ENCODE results near the gene CCDC54.

DNA sequence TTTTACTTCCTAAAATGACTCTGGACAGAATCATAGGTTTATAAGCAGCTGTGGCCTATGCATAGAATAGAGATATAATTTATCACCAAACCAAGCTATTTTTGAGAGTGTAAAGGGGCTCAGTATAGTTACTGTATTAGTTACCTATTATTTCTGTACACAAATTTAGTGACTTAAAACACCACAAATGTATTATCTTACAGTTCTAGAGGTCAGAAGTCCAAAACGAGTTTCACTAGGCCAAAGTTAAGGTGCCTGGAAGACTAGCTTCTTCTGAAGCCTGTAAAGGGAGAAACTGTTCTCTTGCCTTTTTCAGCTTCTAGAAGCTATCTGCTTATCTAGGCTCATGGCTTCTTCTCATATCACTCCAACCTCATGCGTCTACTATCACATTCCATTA lies 30.1 kb downstream of the CCDC54 start:
- TF ChIP-seq, protein P1, sequence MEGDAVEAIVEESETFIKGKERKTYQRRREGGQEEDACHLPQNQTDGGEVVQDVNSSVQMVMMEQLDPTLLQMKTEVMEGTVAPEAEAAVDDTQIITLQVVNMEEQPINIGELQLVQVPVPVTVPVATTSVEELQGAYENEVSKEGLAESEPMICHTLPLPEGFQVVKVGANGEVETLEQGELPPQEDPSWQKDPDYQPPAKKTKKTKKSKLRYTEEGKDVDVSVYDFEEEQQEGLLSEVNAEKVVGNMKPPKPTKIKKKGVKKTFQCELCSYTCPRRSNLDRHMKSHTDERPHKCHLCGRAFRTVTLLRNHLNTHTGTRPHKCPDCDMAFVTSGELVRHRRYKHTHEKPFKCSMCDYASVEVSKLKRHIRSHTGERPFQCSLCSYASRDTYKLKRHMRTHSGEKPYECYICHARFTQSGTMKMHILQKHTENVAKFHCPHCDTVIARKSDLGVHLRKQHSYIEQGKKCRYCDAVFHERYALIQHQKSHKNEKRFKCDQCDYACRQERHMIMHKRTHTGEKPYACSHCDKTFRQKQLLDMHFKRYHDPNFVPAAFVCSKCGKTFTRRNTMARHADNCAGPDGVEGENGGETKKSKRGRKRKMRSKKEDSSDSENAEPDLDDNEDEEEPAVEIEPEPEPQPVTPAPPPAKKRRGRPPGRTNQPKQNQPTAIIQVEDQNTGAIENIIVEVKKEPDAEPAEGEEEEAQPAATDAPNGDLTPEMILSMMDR (IDR thresholded peaks at IDR 0.05), result no peak
- TF ChIP-seq ZNF232 (CRISPR knock-in tag; IDR thresholded peaks at IDR 0.05), result no peak
- no peak for TF ChIP-seq OVOL2 (CRISPR knock-in tag; IDR thresholded peaks at IDR 0.05; ENCODE audit: borderline replicate concordance)
- TF ChIP-seq CREB1 (CRISPR knock-in tag; IDR thresholded peaks at IDR 0.05), result no peak
- TF ChIP-seq KAT7 (CRISPR knock-in tag; IDR thresholded peaks at IDR 0.05; ENCODE audit: borderline replicate concordance), result no peak
